NCI-H774 (cell line): Measurements from ENCODE around the gene TSTD1.
"Not testable (repeated sequence)": the region's sequence is repeated elsewhere in the genome, so short reads cannot be mapped to it uniquely, and the experiment has no call there.

Experiments used
- DNase-seq: peaks from one replicate; lab custom pipeline; 2025; lab: John Stamatoyannopoulos, UW

TSTD1 gene

DNA sequence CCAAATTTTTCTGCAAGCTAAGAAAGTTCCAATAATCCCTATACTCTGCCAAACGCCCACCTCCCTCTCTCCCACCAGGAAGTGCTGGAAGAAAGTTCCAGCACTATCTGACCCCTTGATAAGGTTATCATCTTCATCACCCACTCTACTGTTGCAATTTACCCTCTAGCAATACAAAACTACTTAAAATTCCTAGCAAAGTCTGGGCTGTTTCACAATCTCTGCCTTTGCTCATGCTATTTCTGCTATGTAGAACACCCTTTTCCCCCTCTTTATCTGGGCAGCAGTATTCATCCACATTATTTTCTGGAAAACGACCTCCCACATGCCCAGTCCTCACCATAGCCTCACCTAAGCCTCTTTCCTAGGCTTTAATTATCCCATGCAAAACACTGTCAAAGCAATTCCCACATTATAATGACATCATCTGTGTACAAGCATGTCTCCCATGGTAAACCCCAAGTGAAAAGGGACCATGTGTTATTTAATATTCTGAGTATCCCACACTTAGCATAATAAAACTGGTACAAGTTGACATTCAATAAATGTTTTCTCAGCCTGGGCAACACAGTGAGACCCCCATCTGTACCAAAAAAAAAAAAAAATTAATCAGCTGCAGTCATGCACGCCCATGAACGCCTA is 29.8 kb downstream of the TSTD1 start:
- no peak for DNase-seq

DNA sequence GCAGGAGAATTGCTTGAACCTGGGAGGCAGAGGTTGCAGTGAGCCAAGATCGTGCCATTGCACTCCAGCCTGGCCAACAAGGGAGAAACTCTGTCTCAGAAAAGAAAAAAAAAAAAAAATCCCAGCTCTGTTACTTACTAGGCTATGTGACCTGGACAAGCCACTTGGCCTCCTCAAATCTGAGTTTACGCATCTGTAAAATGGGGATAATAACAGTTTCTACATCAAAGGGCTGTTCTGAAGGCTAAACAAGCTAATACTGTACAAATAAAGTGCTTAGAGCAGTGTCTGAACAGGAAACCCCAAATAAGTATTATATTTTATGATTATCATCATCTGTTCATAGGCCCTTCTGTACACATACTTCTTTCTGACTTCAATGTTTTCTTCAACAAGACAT is 31.4 kb downstream of the TSTD1 start:
- no peak for DNase-seq

DNA sequence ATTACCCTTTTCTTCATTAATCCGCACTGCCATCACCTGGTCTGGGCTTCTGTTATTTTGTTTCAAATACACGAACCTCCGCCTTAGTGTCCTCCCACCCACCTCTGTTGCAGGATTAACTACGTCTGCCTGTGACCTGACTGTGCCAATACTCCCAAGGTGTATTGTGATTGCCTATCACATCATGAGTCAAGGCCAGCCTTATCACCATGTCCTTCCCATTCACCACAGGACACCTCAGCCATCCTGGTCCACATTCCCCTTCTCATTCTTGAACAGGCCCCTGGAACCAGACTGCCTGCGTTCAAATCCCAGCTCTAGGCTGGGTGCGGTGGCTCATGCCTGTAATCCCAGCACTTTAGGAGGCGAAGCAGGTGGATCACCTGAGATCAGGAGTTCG is 32.2 kb downstream of the TSTD1 start:
- no peak for DNase-seq

DNA sequence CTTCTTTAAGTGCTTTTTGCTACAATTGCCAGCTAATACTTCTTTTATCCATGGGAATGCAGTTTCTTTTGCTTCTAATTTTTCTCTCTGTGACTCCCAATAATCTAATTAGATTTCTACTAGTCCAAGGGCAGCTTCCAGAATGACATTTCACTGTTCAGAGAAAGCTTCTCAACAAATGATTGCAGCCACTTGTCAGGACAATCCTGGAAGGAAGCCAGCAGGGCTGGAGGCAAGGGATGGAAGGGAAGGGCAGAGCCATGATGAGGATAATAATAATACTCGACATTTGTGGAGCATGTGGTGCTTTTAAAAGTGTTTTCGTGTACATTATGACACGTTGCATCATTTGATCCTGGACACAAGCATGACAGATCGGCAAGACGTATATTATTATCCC is 37.2 kb downstream of the TSTD1 start:
- no peak for DNase-seq

DNA sequence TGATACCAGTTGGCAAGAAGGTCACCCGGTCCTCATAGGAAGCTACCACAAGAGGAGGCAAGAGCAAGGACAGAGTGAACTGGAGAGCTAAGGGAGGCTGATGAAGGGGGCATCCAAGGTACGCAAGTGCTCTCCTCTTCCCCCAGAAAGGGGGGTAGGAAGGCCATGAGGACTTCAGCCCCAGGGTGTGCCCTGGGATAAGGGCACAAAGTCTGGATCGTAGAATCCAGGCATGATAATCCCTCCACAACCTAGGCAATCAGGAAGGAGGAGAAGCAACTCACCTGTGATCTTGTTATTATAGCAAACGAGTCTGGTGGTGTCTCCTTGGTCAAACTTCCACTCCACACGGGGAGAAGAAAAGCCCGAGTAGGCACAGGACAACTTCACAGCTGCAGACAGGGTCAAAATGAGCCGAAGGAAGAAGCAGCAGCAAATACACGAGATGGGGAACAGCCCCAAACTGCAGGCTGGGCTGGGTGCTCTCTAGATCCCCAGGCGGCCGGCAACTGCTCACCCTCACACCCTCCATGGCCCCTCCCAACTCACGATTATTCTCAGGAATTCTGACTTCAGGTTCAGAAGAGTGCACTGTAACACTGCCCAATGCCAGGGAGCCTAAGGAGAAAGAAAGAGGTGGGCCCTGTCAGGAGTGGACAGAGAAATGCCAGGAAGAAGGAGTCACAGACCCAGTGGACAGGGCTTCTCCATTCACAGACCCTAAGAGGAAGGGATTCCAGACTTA is 37.9 kb downstream of the TSTD1 start:
- no peak for DNase-seq

DNA sequence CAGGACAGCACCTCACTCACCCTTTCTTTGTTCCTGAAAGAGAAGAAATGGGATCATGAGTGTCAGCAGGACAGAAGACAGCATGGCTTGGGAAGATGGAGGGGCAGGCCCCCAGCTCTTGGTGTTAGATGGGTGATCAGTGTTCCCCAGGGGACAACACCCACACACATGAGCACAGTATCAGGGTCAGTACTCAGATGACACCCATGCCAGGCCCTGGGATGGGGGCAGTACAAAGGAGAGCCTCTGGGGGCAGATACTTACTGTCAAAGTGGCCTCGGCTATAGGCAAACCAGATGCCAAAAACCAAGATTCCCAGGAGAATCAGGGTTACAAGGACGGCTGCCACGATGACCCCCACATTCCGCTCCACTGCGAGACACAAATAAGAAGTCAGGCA is 39.4 kb downstream of the TSTD1 start:
- DNase-seq: no peak

DNA sequence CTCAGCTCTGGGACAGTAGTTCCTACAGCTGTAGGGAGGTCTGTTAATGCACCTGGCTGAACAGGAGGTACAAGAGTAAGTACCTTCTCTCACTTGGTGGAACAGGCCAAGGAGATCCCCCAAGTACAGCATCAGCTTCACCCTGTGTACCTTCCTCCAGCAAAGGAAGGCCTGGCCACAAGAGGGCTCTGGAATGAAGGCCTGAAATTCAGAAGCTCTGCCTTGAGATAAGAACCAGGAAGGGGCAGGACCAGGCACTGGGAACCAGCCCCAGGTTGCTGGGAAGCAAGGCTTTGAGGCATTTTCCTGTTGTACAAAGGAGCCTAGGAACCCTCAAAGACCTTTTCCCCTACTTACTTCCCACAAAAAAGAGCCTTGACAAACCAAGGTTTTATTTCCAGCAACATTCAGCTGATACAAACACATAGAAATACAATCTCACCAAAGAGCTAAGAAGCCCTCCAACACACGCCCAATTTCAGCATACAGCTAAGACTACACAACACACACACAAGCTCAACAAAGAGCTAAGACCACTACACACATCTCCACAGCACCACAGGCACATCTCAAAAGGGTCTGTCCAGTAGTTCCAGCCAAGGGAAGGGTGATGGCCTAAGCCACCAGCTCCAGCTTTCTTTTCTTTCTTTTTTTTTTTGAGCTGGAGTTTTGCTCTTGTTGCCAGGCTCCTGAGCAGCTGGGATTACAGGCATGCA is 41.3 kb downstream of the TSTD1 start:
- DNase-seq: no peak

DNA sequence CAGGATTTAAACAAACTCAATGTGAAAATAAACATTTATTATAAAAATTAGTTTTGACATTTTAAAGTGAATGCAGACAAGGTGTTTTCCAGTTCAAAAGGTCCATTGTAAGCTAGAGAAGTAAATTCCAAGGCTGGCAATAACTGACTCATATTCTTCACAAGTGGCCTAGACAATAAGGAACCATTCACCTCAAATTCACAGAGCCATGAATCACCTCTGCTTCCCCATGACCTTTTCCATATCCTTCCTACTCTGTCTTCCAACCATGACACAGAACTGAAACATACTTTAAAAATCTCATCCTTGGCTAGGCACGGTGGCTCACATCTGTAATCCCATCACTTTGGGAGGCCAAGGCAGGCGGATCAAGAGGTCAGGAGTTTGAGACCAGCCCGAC is 42.6 kb downstream of the TSTD1 start:
- no peak for DNase-seq

DNA sequence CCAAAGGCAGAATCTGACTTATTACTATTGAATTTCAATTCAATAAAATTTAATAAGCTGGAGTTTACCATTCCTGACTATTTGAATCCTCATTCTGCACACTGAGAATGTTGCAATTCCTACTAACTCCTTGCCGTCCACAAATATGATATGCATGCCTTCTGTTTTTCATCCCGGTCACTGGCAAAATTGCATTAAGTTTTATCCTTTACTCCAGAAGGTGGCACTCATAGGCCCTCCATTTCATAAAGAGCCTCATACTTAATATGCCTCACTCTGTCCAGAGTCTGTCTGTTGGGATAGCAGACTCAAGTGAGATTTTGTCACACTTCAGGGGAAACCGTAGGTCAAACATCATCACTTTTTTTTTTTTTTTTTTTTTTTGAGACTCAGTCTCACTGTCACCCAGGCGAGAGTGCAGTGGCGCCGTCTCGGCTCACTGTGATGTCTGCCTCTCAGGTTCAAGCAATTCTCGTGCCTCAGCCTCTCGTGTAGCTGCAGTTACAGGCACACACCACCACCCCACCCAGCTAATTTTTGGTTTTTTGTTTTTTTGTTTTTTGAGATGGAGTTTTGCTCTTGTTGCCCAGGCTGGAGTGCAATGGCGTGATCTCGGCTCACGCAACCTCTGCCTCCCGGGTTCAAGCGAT is 45.1 kb downstream of the TSTD1 start:
- DNase-seq: no peak

DNA sequence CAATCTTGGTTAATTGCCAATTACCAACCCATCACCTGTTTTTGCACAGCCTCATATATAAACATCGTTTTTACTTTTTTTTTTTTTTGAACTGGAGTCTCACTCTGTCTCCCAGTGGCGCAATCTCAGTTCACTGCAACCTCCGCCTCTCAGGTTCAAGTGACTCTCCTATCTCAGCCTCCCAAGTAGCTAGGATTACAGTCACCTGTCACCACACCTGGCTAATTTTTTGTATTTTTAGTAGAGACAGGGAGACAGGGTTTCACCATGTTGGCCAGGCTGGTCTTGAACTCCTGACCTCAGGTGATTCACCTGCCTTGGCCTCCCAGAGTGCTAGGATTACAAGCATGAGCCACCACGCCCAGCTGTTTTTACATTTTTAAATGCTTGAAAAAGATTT is 46.7 kb downstream of the TSTD1 start:
- DNase-seq: not testable (repeated sequence)
